Smooth muscle cell (in vitro differentiated cells): Measurements from ENCODE around the gene PDXP. TPM values are rescaled to one million over a fixed set of nuclear protein-coding genes. Genes with fewer than 3 reads are reported as not detected.
A peak's percentile ranks its signal among the peaks of the same experiment; 100 is the strongest.

Experiments
- DNase-seq: peaks from one replicate; lab custom pipeline; 2025; ENCODE audit not compliant: unreplicated experiment; lab: John Stamatoyannopoulos, UW
- H2AFZ ChIP-seq: fragments of 200-600 bp; sonication (generic); 2 replicates; pipeline ENCODE4 v1.6.0; 2016; ENCODE audit warnings: antibody characterized with exemption, low read depth, mild to moderate bottlenecking
- H3F3A ChIP-seq: fragments of 200-600 bp; sonication (generic); 2 replicates; pipeline ENCODE4 v1.6.0; 2017; ENCODE audit warnings: antibody characterized with exemption, low read depth
- H3K27ac ChIP-seq: fragments of 200-600 bp; sonication (generic); 2 replicates; pipeline ENCODE4 v1.5.1; 2016; ENCODE audit warnings: low read depth, mild to moderate bottlenecking
- H3K27me3 ChIP-seq: fragments of 200-600 bp; sonication (generic); 2 replicates; pipeline ENCODE4 v1.6.1; 2016; ENCODE audit warnings: low read depth, mild to moderate bottlenecking
- H3K36me3 ChIP-seq: fragments of 200-600 bp; sonication (generic); 2 replicates; pipeline ENCODE4 v1.5.1; 2016; ENCODE audit warnings: low read depth
- H3K4me1 ChIP-seq: fragments of 200-600 bp; sonication (generic); 2 replicates; pipeline ENCODE4 v1.5.1; 2016; ENCODE audit warnings: low read depth
- H3K4me2 ChIP-seq: fragments of 200-600 bp; sonication (generic); 2 replicates; pipeline ENCODE4 v1.6.0; 2016; ENCODE audit warnings: mild to moderate bottlenecking
- H3K4me3 ChIP-seq: fragments of 200-600 bp; sonication (generic); 2 replicates; pipeline ENCODE4 v1.5.1; 2016; ENCODE audit warnings: mild to moderate bottlenecking
- H3K79me2 ChIP-seq: fragments of 200-600 bp; sonication (generic); 2 replicates; pipeline ENCODE4 v1.6.0; 2016; ENCODE audit warnings: low read depth, mild to moderate bottlenecking
- H3K9ac ChIP-seq: fragments of 200-600 bp; sonication (generic); 2 replicates; pipeline ENCODE4 v1.6.0; 2016; ENCODE audit warnings: low read depth
- H3K9me3 ChIP-seq: fragments of 200-600 bp; sonication (generic); replicated peaks from 2 replicates; pipeline ENCODE4 v1.5.1; 2016; ENCODE audit warnings: low read depth
- H4K20me1 ChIP-seq: fragments of 200-600 bp; sonication (generic); 2 replicates; pipeline ENCODE4 v1.6.0; 2016; ENCODE audit warnings: low read depth
- CTCF ChIP-seq: fragments of 200-600 bp; sonication (generic); IDR thresholded peaks from 2 replicates; pipeline ENCODE4 v1.5.1; 2017; ENCODE audit warnings: borderline replicate concordance, mild to moderate bottlenecking, antibody characterized with exemption; ENCODE audit not compliant: insufficient read depth, poor library complexity, severe bottlenecking
- WGBS: methylation state at CpG from one replicate; pipeline ENCODE4 v1.1.7; 2016; ENCODE audit warnings: low lambda C conversion rate; 5-methylcytosine and 5-hydroxymethylcytosine counted together
- polyA plus RNA-seq: library from polyadenylated mRNA; unstranded; fragments of >200 nt; fragmentation: Nextera tagmentation; extraction: Ambion mirVana; gene quantifications from 2 replicates; pipeline ENCODE4 v1.2.1, GENCODE V29; 2016
- total RNA-seq: library from RNA; depleted of rRNA; stranded (reverse); fragments of >200 nt; gene quantifications from 2 replicates; pipeline ENCODE4 v1.2.3, GENCODE V29; 2014

Gene PDXP
- total and polyA plus RNA-seq, 2 experiments from 2014 or later: 16.5 to 20.7 TPM

- Histone ChIP-seq H3K4me2 (peak overlapping the region; percentile 49), H4K20me1 (peaks cover 6% of the 10 kb centered on the region), H3K79me2 (no peaks in the 10 kb centered on the region), H2AFZ (no peak overlapping the region), H3K36me3 (no peaks in the 10 kb centered on the region), H3K27ac (peak overlapping the region; percentile 73), H3F3A (no peaks in the 10 kb centered on the region), H3K4me3 (no peak overlapping the region), H3K4me1 (no peaks in the 10 kb centered on the region), H3K9me3 (no peaks in the 10 kb centered on the region), H3K27me3 (no peaks in the 10 kb centered on the region), H3K9ac (no peak overlapping the region)
- DNase-seq: no peak
- no peak for TF ChIP-seq CTCF
- WGBS: 91% methylated on average over 13 of the region's 14 CpGs
Measured at GRCh38 chr22:37625737-37626136, 32.8 kb upstream of the PDXP start.

GRCh38 chr22:37626144-37626543 lies 32.4 kb upstream of the PDXP start:
- WGBS: 41% methylated on average over 11 of the region's 11 CpGs
- H3K27me3 ChIP-seq: no peaks in the 10 kb centered on the region
- no peaks in the 10 kb centered on the region for H3K36me3 ChIP-seq
- DNase-seq: no peak
- no peaks in the 10 kb centered on the region for H3K79me2 ChIP-seq
- H2AFZ ChIP-seq: no peak overlapping the region
- H3K4me1 ChIP-seq: no peaks in the 10 kb centered on the region
- peak overlapping the region; percentile 29 for H3K9ac ChIP-seq
- TF ChIP-seq CTCF: no peak
- no peaks in the 10 kb centered on the region for H3K9me3 ChIP-seq
- peak overlapping the region; percentile 49 for H3K4me2 ChIP-seq
- no peak overlapping the region for H3K4me3 ChIP-seq
- peak overlapping the region; percentile 73 for H3K27ac ChIP-seq
- H4K20me1 ChIP-seq: peaks cover 6% of the 10 kb centered on the region
- H3F3A ChIP-seq: no peaks in the 10 kb centered on the region

- H3K4me2 ChIP-seq: peak overlapping the region; percentile 49
- H4K20me1 ChIP-seq: peaks cover 6% of the 10 kb centered on the region
- H3K36me3 ChIP-seq: no peaks in the 10 kb centered on the region
- no peaks in the 10 kb centered on the region for H3K79me2 ChIP-seq
- no peak overlapping the region for H2AFZ ChIP-seq
- H3F3A ChIP-seq: no peaks in the 10 kb centered on the region
- 64% methylated on average over 13 of the region's 13 CpGs for whole genome bisulfite sequencing
- DNase-seq: no peak
- H3K27ac ChIP-seq: peak overlapping the region; percentile 73
- no peaks in the 10 kb centered on the region for H3K27me3 ChIP-seq
- H3K9me3 ChIP-seq: no peaks in the 10 kb centered on the region
- TF ChIP-seq CTCF: no peak
- peak overlapping the region; percentile 29 for H3K9ac ChIP-seq
- no peaks in the 10 kb centered on the region for H3K4me1 ChIP-seq
- H3K4me3 ChIP-seq: no peak overlapping the region
Measured at GRCh38 chr22:37626556-37627075, 31.9 kb upstream of the PDXP start.

GRCh38 chr22:37627121-37627520 lies 31.4 kb upstream of the PDXP start:
- Histone ChIP-seq H4K20me1 (peaks cover 6% of the 10 kb centered on the region), H3K27me3 (no peaks in the 10 kb centered on the region), H2AFZ (no peak overlapping the region), H3F3A (no peaks in the 10 kb centered on the region), H3K27ac (peak overlapping the region; percentile 73), H3K79me2 (no peaks in the 10 kb centered on the region), H3K9ac (no peak overlapping the region), H3K36me3 (no peaks in the 10 kb centered on the region), H3K4me3 (no peak overlapping the region), H3K4me1 (no peaks in the 10 kb centered on the region), H3K9me3 (no peaks in the 10 kb centered on the region), H3K4me2 (peak overlapping the region; percentile 4)
- no peak for TF ChIP-seq CTCF
- no peak for DNase-seq
- 67% methylated on average over 7 of the region's 7 CpGs for WGBS
